HG02798 (cell line): Measurements from ENCODE around the gene RCHY1.

Source experiments
- ATAC-seq: cut with Tn5 transposase; IDR thresholded peaks from one replicate; pipeline ENCODE4 v1.9.1; 2021; ENCODE audit warnings: mild to moderate bottlenecking; ENCODE audit not compliant: unreplicated experiment, poor library complexity

RCHY1 gene

GRCh38 chr4:75432683-75433082, 81.5 kb downstream of the RCHY1 start:
- ATAC-seq, result no peak

GRCh38 chr4:75429208-75429607, 85.0 kb downstream of the RCHY1 start:
- ATAC-seq, result no peak
